OCI-LY7 (cell line): ENCODE results near the gene INHBE. TPM values are rescaled to one million over a fixed set of nuclear protein-coding genes. Genes with fewer than 3 reads are reported as not detected.

Experiments
- BruUV-seq: library from RNA; stranded (reverse); fragments of 400-500 nt; replicated peaks from 2 replicates; lab custom pipeline; 2021; lab: Mats Ljungman, UMichigan
- CTCF ChIA-PET: fragments of 300-600 bp; sonication (Branson Sonifier 250); formaldehyde crosslinking; loops from one replicate; lab custom pipeline; 2022; ENCODE audit warnings: antibody characterized with exemption; ENCODE audit not compliant: unreplicated experiment; lab: Charles Lee
- POLR2A ChIA-PET: fragments of 300-600 bp; sonication (Branson Sonifier 250); formaldehyde crosslinking; loops from one replicate; lab custom pipeline; 2022; ENCODE audit warnings: antibody characterized with exemption; lab: Charles Lee
- DNase-seq: peaks from one replicate; pipeline ENCODE4 v3.0.0-alpha.2; 2015; ENCODE audit warnings: low spot score
- H2AFZ ChIP-seq: fragments of 200-600 bp; sonication (generic), shearing (Covaris generic); 2 replicates; pipeline ENCODE4 v1.6.1; 2014; ENCODE audit warnings: mild to moderate bottlenecking, antibody characterized with exemption, low read length, moderate library complexity
- H3K27ac ChIP-seq: fragments of 200-600 bp; sonication (generic); 2 replicates; pipeline ENCODE4 v1.5.1; 2014; ENCODE audit warnings: mixed run types, low read depth, mild to moderate bottlenecking, moderate library complexity, low read length, inconsistent platforms; ENCODE audit not compliant: poor library complexity, severe bottlenecking
- H3K36me3 ChIP-seq: fragments of 200-600 bp; sonication (generic); 2 replicates; pipeline ENCODE4 v1.6.1; 2014; ENCODE audit warnings: mild to moderate bottlenecking, antibody characterized with exemption, low read length, moderate library complexity, mixed read lengths; ENCODE audit not compliant: insufficient read depth
- H3K4me1 ChIP-seq: fragments of 200-600 bp; sonication (generic); 2 replicates; pipeline ENCODE4 v1.5.1; 2014; ENCODE audit warnings: mild to moderate bottlenecking, low read length; ENCODE audit not compliant: insufficient read depth, poor library complexity, severe bottlenecking
- H3K4me2 ChIP-seq: fragments of 200-600 bp; sonication (generic); 2 replicates; pipeline ENCODE4 v1.6.1; 2014; ENCODE audit warnings: mild to moderate bottlenecking, low read length
- H3K4me3 ChIP-seq: fragments of 200-600 bp; sonication (generic); 2 replicates; pipeline ENCODE4 v1.5.1; 2014; ENCODE audit warnings: mild to moderate bottlenecking, low read depth, low read length; ENCODE audit not compliant: poor library complexity, severe bottlenecking
- H3K79me2 ChIP-seq: fragments of 200-600 bp; sonication (generic); 2 replicates; pipeline ENCODE4 v1.6.1; 2016; ENCODE audit warnings: low read depth, mild to moderate bottlenecking, low read length, moderate library complexity, mixed read lengths; ENCODE audit not compliant: insufficient read depth
- H3K9me2 ChIP-seq: fragments of 200-600 bp; sonication (generic); 2 replicates; pipeline ENCODE4 v1.6.1; 2016; ENCODE audit warnings: mild to moderate bottlenecking, low read length, mixed read lengths; ENCODE audit not compliant: insufficient read depth
- H3K9me3 ChIP-seq: fragments of 200-600 bp; sonication (generic); 2 replicates; pipeline ENCODE4 v1.6.1; 2014; ENCODE audit warnings: mild to moderate bottlenecking, mixed run types, low read length, mixed read lengths
- H4K20me1 ChIP-seq: fragments of 200-600 bp; sonication (generic); 2 replicates; pipeline ENCODE4 v1.6.1; 2014; ENCODE audit warnings: mild to moderate bottlenecking, antibody characterized with exemption, low read length, moderate library complexity, mixed read lengths; ENCODE audit not compliant: insufficient read depth
- EZH2phosphoT487 ChIP-seq: fragments of 200-600 bp; sonication (generic); IDR thresholded peaks from 2 replicates; pipeline ENCODE4 v1.6.1; 2018; ENCODE audit warnings: low read depth, borderline replicate concordance, mild to moderate bottlenecking, mixed run types, antibody characterized with exemption, low read length, moderate library complexity, mixed read lengths
- intact Hi-C: fragments of 100-400 bp; cut with micrococcal nuclease; formaldehyde crosslinking; loops from one replicate; pipeline ENCODE4 v1.10.0; 2022; ENCODE audit not compliant: unreplicated experiment
- total RNA-seq, 2 experiments: library from RNA; depleted of rRNA in 1 of 2; stranded (reverse); fragments of >200 nt in 1 of 2; shearing (Covaris generic) in 1 of 2; gene quantifications; 2 replicates each; pipeline ENCODE4 v1.2.3, GENCODE V29; 2014 to 2022
- TF ChIP-seq, protein P1 (sequence below): fragments of 200-600 bp; sonication (generic); conservative IDR thresholded peaks from 2 replicates; pipeline ENCODE4 v1.5.1; 2014; ENCODE audit warnings: mild to moderate bottlenecking, antibody characterized with exemption, low read length, moderate library complexity, mixed read lengths

INHBE gene
- total RNA-seq, 2 experiments from 2014 or later = 3.2 to 4.0 TPM

- POLR2A ChIA-PET = interaction anchor here (0.8 to 1.9 kb wide), 7 partner anchors 10 to 93 kb away, joined by 3 to 6 read pairs (median 4); no protein-coding TSS in a partner anchor
These were observed 24.8 kb upstream of the INHBE start for GRCh38 chr12:57430112-57430930.

DNA sequence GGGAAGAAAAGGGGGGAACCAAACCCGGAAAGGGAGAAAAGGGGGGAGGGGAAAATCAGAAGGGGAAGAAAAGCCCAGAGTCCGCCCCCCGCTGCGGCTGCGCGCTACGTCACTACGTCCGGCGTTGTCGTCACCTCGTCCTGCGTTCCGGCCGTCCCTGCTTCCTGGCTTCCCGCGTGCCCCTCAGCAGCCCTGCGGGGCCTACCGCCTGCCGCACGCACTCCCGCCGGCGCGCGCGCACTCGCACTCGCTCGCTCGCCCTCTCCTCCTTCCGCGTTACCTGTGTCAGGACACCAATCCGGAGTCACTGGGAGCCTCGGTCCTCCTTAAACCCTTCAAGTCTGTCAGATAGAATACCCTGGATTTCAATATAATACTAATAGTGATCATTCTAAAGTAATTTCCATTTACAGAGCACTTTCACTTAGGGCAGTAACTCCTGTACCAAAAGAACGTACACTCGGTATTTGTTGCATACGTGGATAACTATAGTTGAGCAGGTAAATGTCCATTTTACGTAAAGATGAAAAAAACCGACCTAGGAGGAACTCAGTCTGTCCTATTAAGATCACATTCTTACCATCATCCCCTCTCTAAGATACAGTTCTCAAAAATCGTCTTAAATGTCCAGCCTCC lies 24.1 kb upstream of the INHBE start, which contains the start of gene R3HDM2:
TSS of gene R3HDM2 (minus strand) at position 113 of the 636 bp plus-strand sequence. CDS start 120,615 bp downstream, outside the sequence.
- CTCF ChIA-PET = no interaction called here
- TF ChIP-seq EZH2phosphoT487 = no peak
- TF ChIP-seq, protein P1, sequence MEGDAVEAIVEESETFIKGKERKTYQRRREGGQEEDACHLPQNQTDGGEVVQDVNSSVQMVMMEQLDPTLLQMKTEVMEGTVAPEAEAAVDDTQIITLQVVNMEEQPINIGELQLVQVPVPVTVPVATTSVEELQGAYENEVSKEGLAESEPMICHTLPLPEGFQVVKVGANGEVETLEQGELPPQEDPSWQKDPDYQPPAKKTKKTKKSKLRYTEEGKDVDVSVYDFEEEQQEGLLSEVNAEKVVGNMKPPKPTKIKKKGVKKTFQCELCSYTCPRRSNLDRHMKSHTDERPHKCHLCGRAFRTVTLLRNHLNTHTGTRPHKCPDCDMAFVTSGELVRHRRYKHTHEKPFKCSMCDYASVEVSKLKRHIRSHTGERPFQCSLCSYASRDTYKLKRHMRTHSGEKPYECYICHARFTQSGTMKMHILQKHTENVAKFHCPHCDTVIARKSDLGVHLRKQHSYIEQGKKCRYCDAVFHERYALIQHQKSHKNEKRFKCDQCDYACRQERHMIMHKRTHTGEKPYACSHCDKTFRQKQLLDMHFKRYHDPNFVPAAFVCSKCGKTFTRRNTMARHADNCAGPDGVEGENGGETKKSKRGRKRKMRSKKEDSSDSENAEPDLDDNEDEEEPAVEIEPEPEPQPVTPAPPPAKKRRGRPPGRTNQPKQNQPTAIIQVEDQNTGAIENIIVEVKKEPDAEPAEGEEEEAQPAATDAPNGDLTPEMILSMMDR = no peak
- BruUV-seq = TSS peak; percentile 97

More at GRCh38 chr12:57430112-57430930, 24.8 kb upstream of the INHBE start:
- peak; percentile 78 for DNase-seq
- Histone ChIP-seq H3K4me1 (peaks cover 29% of the 10 kb centered on the region), H3K27ac (peak overlapping the region; percentile 59), H2AFZ (no peak overlapping the region; the same call in 1 of the 2 replicates), H4K20me1 (no peaks in the 10 kb centered on the region), H3K4me2 (peak overlapping the region; percentile 81), H3K9me2 (no peaks in the 10 kb centered on the region), H3K9me3 (no peaks in the 10 kb centered on the region), H3K36me3 (0 out of 2 replicates have a peak, but pooled peaks cover 4% of the 10 kb centered on the region), H3K4me3 (peak overlapping the region; percentile 70), H3K79me2 (peaks cover 14% of the 10 kb centered on the region)
- no TSS peak for BruUV-seq
- intact Hi-C loops = no loop called here
- CTCF ChIA-PET = interaction anchor here (1.0 to 1.2 kb wide), 3 partner anchors 9 to 28 kb away, joined by 3 to 12 read pairs (median 5); partner anchors contain the start of gene INHBE
- TF ChIP-seq, protein P1 = no peak
- no peak for TF ChIP-seq EZH2phosphoT487

More for the DNA sequence above, 24.1 kb upstream of the INHBE start, which contains the start of gene R3HDM2:
- Histone ChIP-seq H3K9me2 (no peaks in the 10 kb centered on the region), H2AFZ (peak within 1 kb of the TSS; percentile 83), H3K4me2 (peak within 1 kb of the TSS; percentile 81), H3K4me3 (peak within 1 kb of the TSS; percentile 70), H4K20me1 (no peaks in the 10 kb centered on the region), H3K27ac (peak within 1 kb of the TSS; percentile 59), H3K36me3 (no peaks in the 10 kb centered on the region), H3K4me1 (peaks cover 30% of the 10 kb centered on the region), H3K9me3 (no peaks in the 10 kb centered on the region), H3K79me2 (peaks cover 14% of the 10 kb centered on the region)
- intact Hi-C loops = loop anchor here (1.0 kb wide), 1 partner anchor 46 kb away; no protein-coding TSS in a partner anchor
- POLR2A ChIA-PET = no interaction called here
- peak; percentile 96 for DNase-seq
